Muscle of leg (tissue), 11 donors: ENCODE measurements around the gene MLPH. TPM values are rescaled to one million over a fixed set of nuclear protein-coding genes. Genes with fewer than 3 reads are reported as not detected.

ENCODE experiments used
- DNase-seq: peaks from one replicate; pipeline ENCODE4 v3.0.0; 2013
- H3K27ac ChIP-seq: one replicate; pipeline ENCODE4 v1.5.1; 2013; ENCODE audit warnings: mild to moderate bottlenecking, low read length, control low read depth
- H3K27me3 ChIP-seq: one replicate; pipeline ENCODE4 v1.6.1; 2013; ENCODE audit warnings: low read length; ENCODE audit not compliant: control insufficient read depth, insufficient read depth
- H3K36me3 ChIP-seq: one replicate; pipeline ENCODE4 v1.6.1; 2013; ENCODE audit warnings: low read length; ENCODE audit not compliant: control insufficient read depth, insufficient read depth
- H3K4me1 ChIP-seq: one replicate; pipeline ENCODE4 v1.6.1; 2013; ENCODE audit warnings: low read length; ENCODE audit not compliant: control insufficient read depth, insufficient read depth
- H3K4me3 ChIP-seq: one replicate; pipeline ENCODE4 v1.5.1; 2013; ENCODE audit warnings: low read length, control low read depth
- H3K9me3 ChIP-seq: replicated peaks from 2 replicates; pipeline ENCODE4 v1.6.1; 2013; ENCODE audit warnings: low read depth, low read length; ENCODE audit not compliant: control insufficient read depth
- WGBS: methylation state at CpG from one replicate; pipeline ENCODE4 v1.1.5; 2013; ENCODE audit warnings: missing lambda C conversion rate; ENCODE audit not compliant: insufficient coverage; 5-methylcytosine and 5-hydroxymethylcytosine counted together
- polyA plus RNA-seq, 8 donors: library from polyadenylated mRNA; unstranded; fragments of 120-200 nt; gene quantifications; one replicate each; pipeline versions ENCODE4 v1.2.1 to v1.2.3, GENCODE V29; 2013; ENCODE audit warnings: inconsistent platforms in 1 of 8, low replicate concordance in 1 of 8; ENCODE audit not compliant: insufficient read length in 8 of 8, insufficient read depth in 1 of 8
- total RNA-seq: library from RNA; stranded (reverse); fragments of 120-200 nt; gene quantifications from one replicate; pipeline ENCODE4 v1.2.4, GENCODE V29; 2013

The MLPH gene
- total and polyA plus RNA-seq, 9 donors: 0.22 to 4.5 (median 0.96) TPM

GRCh38 chr2:237517163-237517562 is 30.1 kb downstream of the MLPH start:
- H3K36me3 ChIP-seq: no peaks in the 10 kb centered on the region
- no peak overlapping the region for H3K4me3 ChIP-seq
- H3K4me1 ChIP-seq: peaks cover 28% of the 10 kb centered on the region
- no peaks in the 10 kb centered on the region for H3K9me3 ChIP-seq
- 95% methylated on average over 4 of the region's 4 CpGs for WGBS
- H3K27me3 ChIP-seq: no peaks in the 10 kb centered on the region
- no peak overlapping the region for H3K27ac ChIP-seq
- no peak for DNase-seq

GRCh38 chr2:237517990-237518389 is 30.9 kb downstream of the MLPH start:
- Histone ChIP-seq H3K27me3 (no peaks in the 10 kb centered on the region), H3K4me3 (no peak overlapping the region), H3K9me3 (no peaks in the 10 kb centered on the region), H3K36me3 (no peaks in the 10 kb centered on the region), H3K4me1 (peaks cover 20% of the 10 kb centered on the region), H3K27ac (no peak overlapping the region)
- DNase-seq: no peak
- WGBS: 83% methylated on average over 1 of the region's 1 CpG

- Histone ChIP-seq H3K4me3 (no peak overlapping the region), H3K27me3 (no peaks in the 10 kb centered on the region), H3K9me3 (no peaks in the 10 kb centered on the region), H3K36me3 (no peaks in the 10 kb centered on the region), H3K27ac (no peak overlapping the region), H3K4me1 (peaks cover 5% of the 10 kb centered on the region)
- no peak for DNase-seq
- WGBS: 68% methylated on average over 11 of the region's 14 CpGs
Observed at GRCh38 chr2:237519506-237520245, 32.6 kb downstream of the MLPH start.

GRCh38 chr2:237520290-237520689 is 33.2 kb downstream of the MLPH start:
- 93% methylated on average over 3 of the region's 6 CpGs for WGBS
- Histone ChIP-seq H3K27ac (no peak overlapping the region), H3K36me3 (no peaks in the 10 kb centered on the region), H3K9me3 (no peaks in the 10 kb centered on the region), H3K4me3 (no peak overlapping the region), H3K27me3 (no peaks in the 10 kb centered on the region), H3K4me1 (no peaks in the 10 kb centered on the region)
- DNase-seq: no peak

GRCh38 chr2:237524631-237525030 is 37.6 kb downstream of the MLPH start:
- Histone ChIP-seq H3K4me3 (no peak overlapping the region), H3K27me3 (no peaks in the 10 kb centered on the region), H3K36me3 (no peaks in the 10 kb centered on the region), H3K27ac (no peak overlapping the region), H3K4me1 (peaks cover 6% of the 10 kb centered on the region), H3K9me3 (no peaks in the 10 kb centered on the region)
- WGBS: 57% methylated on average over 3 of the region's 6 CpGs
- no peak for DNase-seq

GRCh38 chr2:237525559-237526157 is 38.6 kb downstream of the MLPH start:
- no peak for DNase-seq
- H3K4me1 ChIP-seq: peaks cover 9% of the 10 kb centered on the region
- WGBS: 87% methylated on average over 15 of the region's 17 CpGs
- no peak overlapping the region for H3K4me3 ChIP-seq
- no peaks in the 10 kb centered on the region for H3K36me3 ChIP-seq
- H3K9me3 ChIP-seq: no peaks in the 10 kb centered on the region
- H3K27me3 ChIP-seq: no peaks in the 10 kb centered on the region
- no peak overlapping the region for H3K27ac ChIP-seq

- no peak for DNase-seq
Observed at GRCh38 chr2:237527233-237527632, 40.2 kb downstream of the MLPH start.

GRCh38 chr2:237527766-237528165 is 40.7 kb downstream of the MLPH start:
- H3K4me3 ChIP-seq: no peak overlapping the region
- no peak overlapping the region for H3K27ac ChIP-seq
- 100% methylated on average over 1 of the region's 5 CpGs for WGBS
- no peaks in the 10 kb centered on the region for H3K9me3 ChIP-seq
- no peaks in the 10 kb centered on the region for H3K36me3 ChIP-seq
- no peak for DNase-seq
- no peaks in the 10 kb centered on the region for H3K27me3 ChIP-seq
- peaks cover 9% of the 10 kb centered on the region for H3K4me1 ChIP-seq

More at GRCh38 chr2:237527233-237527632, 40.2 kb downstream of the MLPH start:
- Histone ChIP-seq H3K27ac (no peak overlapping the region), H3K27me3 (no peaks in the 10 kb centered on the region), H3K4me1 (peaks cover 9% of the 10 kb centered on the region), H3K4me3 (no peak overlapping the region), H3K36me3 (no peaks in the 10 kb centered on the region), H3K9me3 (no peaks in the 10 kb centered on the region)
- WGBS: 43% methylated on average over 6 of the region's 11 CpGs

GRCh38 chr2:237529452-237530402 is 42.7 kb downstream of the MLPH start:
- Histone ChIP-seq H3K27ac (no peak overlapping the region), H3K4me3 (no peak overlapping the region), H3K9me3 (no peaks in the 10 kb centered on the region), H3K4me1 (peaks cover 9% of the 10 kb centered on the region), H3K36me3 (no peaks in the 10 kb centered on the region), H3K27me3 (no peaks in the 10 kb centered on the region)
- 75% methylated on average over 13 of the region's 19 CpGs for WGBS
- no peak for DNase-seq
